ENCODE results near the gene PHKB. TPM values are rescaled to one million over a fixed set of nuclear protein-coding genes. Genes with fewer than 3 reads are reported as not detected.

Gene PHKB
- total RNA-seq, 1 donor from 2014 or later: 65.7 TPM

DNA sequence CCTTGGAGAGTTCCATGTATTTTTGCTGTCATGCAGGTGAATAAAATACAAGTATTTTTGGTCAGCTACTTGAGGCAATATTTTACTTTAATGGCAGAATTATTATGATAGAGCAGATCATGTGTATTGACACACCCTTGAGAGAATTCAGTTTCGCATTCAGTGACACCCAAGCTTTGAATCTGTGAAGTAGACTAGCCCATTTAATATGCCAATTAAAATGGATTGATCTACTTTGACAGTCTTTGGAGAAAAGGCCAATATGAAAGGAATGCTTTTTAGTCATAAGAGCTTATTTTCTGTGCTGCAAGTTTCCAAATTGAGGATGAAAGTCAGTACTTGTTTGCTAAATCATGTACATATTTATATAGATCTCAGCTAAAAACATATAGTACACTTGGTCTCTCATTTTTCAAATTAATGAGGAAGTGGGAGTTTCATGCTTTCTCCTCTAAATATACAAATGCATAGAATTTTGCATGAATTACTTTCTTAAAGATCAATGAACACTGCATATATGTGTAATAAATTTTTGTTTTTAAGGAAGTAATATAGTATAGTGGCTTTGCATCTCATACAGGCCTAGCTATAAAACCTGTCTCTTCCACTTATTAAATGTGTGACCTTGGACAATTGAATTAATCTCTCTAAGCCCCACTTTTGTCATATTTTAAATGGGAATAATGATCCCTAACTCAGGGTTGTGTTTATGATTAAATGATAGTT is 161.5 kb downstream of the PHKB start:
- no peak for DNase-seq (ENCODE audit: low read depth in 2 of 2)

DNA sequence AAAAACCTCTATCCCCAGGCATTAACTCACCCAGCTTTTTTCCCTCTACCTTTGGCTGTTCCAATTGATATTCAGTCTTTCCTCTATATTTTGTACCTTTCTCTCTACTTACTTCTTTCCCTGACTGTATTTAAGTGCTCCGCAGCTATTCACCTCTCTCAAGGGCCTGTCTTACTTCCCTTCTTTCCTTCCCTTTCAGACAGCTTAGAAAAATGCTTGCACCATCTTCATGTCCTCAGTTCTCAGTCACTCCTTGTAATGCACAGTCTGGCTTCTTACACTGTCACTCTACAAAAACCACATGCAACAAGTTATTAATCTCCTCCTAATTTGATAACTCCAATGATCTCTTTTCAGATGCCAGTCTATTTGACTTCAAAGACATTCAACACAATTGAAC is 163.4 kb downstream of the PHKB start:
- no peak for DNase-seq (ENCODE audit: low read depth in 2 of 2)

DNA sequence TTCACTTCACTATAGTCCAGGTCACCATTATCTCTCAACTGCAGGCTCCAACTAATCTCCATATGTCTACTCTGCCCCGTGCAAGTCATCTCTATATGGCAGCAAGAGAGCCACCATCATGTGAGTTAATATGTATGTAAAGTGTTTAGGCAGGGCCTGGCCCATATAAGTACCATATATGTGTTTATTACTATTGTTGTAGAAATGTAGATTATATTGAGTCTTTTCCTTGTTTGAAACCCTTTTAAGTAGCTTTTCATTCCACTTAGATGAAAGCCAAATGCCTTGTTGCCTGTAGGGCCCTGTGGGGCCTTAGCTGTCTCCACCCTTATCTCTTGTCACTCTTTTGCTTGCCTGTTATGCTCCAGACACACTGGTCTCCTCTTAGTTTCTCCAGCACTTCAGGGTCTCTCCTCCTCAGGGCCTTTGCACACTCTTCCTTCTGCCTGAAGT is 164.0 kb downstream of the PHKB start:
- DNase-seq (ENCODE audit: low read depth in 2 of 2): no peak

DNA sequence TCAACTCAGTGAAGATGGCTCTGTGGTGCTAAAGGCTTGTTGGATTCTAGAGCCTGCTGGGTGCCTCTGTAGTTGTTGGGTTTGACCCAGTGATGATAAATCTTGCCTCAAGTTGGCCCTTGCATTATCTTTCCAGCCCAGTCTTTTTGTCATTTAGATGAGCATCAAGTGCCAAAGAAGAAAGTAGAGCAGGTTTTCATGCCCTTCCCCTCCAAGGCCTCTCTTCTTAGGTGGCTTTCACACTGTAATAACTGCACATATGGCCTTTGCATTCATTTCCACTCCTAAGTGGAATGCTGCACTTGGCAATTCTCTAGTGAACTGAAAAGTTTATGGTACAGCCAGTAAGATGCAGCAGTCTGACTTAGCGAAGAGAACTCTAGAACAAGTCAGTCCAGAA is 165.1 kb downstream of the PHKB start:
- no peak for DNase-seq (ENCODE audit: low read depth in 2 of 2)

DNA sequence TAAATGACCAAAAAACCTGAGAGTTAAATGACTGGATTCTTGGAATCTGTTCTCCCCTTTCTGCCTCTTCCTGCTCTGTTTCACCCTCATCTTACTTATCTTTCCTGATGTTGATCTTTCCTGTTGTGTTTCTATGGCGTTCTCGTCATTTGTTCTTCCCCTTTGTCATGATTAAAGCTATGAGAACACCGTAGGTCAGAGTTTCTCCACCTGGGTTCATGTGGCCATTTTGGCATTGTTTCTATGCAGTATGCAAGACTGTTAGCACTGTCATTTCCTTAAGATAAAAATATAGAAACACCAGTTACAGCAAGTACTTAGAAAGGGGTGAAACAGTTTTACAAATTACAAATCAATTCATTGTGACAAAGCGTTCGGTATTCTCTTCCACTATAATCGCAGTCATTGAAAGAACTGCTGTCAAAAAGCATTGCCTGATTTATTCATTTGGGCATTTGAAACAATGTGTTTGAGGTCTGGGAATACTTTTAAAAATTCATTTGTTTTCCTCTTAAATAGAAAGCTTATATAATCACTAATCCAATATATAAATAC is 166.0 kb downstream of the PHKB start:
- DNase-seq (ENCODE audit: low read depth in 2 of 2): peak; percentile 51 to 57

DNA sequence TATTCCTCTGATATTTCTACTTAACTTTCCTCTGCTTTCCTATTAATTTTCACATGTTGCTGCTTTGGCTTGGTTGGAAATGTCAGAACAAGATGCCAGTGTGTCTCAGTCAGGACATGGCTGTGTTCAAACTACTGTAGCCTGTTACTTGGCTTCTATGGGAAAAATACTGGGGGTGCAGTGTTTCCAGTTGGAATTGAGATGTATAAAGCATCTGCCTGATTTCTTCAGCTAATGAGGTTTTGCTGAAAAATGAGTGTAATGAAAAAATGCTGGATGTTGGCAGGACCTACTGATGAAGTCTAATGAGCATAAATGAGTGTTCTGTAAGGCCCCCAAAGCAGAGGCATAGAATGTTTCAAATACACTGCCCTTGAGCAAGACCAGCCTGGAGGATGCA is 166.6 kb downstream of the PHKB start:
- no peak for DNase-seq (ENCODE audit: low read depth in 2 of 2)

DNA sequence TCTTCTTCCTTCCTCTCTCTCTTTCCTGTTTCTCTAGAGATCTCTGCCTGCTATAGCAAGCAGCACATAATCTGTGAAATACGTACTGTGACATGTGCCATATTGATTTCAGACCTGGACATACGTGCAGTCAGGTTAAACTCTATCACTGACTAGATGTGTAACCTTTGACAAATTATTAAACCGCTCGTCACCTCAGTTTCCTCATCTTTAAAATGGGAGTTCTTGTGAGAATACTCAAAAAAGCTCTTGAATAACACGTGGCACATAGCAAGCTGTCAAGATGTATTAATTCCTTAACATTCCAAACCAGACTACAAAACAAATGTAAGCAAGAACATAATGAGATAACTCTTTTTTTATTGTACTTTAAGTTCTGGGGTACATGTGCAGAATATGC is 170.0 kb downstream of the PHKB start:
- DNase-seq (ENCODE audit: low read depth in 2 of 2): no peak

DNA sequence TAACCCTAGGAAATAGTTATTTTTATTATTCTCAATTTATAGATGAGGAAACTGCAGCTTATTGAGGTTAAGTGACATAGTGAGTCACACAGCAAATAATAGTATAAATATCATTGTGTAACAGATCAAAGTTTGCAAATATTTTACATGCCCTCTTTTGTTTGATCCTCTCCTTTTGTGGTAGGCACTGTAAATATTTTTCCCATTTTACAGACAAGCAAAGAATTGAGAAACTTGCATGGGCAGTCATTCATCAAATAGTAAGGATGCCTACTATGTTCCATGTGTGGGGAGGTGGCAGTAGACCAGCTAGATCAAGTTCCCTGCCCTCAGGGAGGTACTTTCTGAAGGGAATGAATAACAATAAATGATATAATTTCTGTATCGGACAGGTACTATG is 173.0 kb downstream of the PHKB start:
- DNase-seq (ENCODE audit: low read depth in 2 of 2): no peak

DNA sequence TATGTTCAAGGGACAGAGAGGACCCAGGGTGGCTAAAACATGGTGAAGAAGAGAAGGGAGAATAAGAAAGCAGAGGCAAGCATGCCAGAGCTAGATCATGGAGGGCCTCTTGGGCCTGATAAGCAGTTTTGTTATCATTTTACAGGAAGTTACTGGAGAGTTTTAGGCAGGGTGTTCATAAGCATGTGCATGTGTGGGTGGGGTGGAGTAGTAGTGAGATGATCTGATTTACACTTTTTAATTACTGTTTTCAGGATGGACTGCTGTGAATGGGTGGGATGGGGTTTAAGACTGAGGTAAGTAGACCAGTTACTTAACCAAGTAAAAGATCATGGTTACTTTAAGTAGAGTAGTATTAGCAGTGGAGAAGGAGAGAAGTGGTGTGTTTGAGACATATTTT is 173.6 kb downstream of the PHKB start:
- no peak for DNase-seq (ENCODE audit: low read depth in 2 of 2)

DNA sequence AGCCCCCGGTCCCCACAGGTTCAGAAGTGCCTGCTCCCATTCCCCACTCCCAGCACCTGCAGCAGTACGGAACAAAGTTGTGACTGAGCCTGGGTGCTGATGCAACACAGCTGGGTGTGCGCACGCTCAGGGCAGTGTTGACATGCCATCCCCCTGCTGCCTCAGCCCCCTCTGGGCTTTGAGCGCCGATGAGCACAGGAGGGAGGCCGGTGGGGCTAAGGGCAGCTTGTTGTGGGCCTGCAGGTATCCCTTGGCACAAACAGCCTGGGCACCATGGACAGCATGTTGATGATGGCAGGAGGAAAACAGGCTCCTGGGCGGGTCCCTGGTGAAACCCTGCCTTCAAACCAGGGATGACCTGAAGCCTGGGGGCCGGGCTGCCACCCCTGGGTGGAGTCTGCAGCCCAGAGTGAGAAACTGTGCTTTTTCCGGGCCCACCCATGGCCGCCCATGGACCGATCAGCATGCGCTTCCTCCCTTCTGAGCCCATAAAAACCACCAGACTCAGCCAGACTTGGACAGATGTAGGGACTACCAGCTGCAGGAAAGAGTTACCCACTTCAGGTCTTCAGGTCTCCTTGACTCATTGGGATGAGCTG is 175.5 kb downstream of the PHKB start:
- DNase-seq (ENCODE audit: low read depth in 2 of 2): no peak

DNA sequence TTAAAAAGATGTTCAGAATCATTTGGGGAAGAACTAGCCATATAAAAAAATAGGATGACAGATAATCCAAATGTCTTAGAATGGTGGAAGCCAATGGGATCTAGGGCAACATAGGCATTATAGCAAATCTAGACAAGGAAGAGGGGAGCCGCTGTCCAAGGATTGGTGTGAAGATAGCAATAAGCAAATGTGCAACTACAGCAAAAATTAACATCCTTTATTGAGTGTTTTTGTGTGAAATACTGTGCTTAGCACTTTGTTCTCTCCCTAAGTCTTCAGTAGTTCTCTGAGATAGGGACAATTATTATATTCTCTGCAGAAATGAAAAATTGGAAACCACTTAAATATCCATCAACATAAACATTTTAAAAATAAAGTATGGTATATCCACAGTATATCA is 177.0 kb downstream of the PHKB start:
- no peak for DNase-seq (ENCODE audit: low read depth in 2 of 2)

DNA sequence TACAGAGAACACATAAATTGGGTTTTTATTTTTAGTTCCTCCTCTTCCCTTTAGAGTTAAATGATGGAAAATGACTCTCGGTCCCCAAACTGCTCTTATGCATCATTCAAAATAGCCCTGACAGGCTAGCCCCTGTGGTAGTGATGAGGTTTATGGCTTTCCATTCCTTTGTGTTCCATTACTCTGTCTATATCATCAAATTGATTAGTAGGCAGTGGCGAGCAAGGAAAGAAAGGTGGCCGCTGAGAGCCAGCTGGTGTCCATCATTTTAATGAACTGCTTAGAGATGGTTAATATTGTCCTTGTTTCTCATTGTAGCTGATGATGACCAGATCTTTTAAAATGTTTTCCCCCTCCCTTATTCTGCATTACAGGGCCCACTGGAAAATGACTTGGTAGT is 179.5 kb downstream of the PHKB start:
- DNase-seq (ENCODE audit: low read depth in 2 of 2): no peak

DNA sequence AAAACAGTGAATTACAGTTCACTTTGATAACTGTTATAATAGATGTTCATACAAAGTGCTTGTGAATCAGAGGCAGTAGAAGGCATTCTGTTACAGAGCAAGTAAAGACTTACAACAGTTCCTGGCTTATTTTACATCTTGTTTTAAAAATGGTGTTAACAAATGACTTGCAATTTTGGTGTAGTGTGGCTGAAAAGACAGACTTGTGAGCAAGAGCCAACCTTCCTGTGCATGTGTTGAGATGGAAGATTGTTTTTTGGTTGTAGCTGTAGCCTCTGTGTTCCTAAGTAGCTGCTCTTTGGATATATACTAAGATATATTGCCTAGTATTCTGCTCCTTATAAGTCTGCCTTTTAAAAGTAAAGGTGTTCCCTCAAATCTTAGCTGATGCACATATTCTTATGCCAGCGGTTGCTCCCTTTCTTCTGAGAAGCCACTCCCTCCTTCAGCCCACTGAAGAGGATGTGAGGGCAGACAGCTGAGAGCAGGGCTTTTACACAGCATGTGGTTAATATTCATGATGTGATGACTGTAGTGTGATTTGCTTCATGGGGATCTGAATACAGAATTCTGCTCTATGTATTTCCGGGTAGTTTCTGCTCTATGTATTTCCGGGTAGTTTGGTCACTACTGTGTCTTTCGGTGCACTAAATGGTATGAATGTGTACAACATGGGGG is 182.3 kb downstream of the PHKB start:
- no peak for DNase-seq (ENCODE audit: low read depth in 2 of 2)

DNA sequence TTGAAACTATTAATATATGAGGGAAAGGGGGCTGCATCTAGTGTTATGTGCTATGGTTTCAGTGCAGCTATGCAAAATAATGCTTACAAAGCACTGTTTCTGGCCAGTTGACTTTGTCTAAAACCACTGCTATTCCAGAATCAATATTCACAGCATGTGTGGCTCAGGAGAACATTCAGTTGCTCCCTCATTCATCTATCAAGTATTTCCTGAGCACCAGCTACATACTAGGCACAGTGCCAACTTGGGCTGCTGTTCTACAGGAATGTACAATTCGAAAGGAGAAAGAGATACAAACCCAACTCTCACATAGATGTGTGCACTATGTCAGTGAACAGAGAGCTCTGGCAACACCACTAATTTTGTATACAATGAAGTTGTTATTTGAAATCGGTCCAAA is 183.0 kb downstream of the PHKB start:
- DNase-seq (ENCODE audit: low read depth in 2 of 2): peak; percentile 91 to 97

DNA sequence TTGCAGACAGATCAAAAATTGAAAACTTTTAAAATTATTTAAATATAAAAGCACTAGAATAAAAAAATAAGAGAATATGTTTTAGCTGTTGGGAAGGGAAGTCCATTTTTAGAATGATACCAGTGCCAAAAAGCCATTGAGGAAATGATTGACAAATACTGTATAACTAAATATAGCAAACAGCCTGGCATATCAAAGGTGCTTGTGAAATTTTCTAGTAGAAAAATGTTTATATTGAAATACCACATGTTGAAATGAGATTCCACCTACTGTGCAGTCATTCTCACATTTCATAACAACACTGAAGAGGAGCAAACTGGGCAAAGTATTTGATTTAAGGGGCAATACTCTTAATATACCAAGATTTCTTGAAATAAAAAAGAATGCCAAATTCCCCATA is 183.5 kb downstream of the PHKB start:
- peak; percentile 15 to 80 for DNase-seq (ENCODE audit: low read depth in 2 of 2)

DNA sequence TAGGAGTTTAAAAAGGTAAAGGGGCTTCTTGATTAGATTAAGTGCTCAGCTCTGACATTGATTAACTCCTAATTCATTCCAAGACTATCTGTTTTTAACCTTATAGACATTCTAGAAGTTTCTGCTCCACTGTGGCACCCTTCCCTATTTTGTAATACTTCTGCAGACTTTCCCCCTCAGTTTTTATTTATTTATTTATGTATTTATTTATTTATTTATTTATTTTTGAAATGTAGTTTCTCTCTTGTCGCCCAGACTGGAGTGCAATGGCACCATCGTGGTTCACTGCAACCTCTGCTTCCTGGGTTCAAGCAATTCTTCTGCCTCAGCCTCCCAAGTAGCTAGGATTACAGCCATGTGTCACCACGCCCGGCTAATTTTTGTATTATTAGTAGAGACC is 185.8 kb downstream of the PHKB start:
- no peak for DNase-seq (ENCODE audit: low read depth in 2 of 2)

DNA sequence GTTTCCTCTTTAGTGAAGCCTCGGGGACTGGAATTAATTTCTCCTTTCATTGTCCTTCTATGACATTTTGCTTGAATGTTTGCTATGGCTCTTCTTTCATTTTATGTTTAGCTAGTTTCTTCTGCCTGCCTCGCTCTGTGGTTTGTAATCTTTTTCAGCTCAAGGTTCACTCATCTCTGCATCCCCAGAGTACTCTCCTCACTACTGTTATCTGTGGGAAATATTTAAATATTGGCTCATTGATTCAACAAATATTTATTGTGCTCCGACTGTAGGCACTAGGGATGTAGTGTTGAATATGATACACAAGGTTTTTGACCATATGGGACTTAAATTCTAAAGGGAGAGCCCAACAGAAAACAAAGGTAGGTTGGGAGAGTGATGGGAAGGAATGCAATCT is 195.9 kb downstream of the PHKB start:
- no peak for DNase-seq (ENCODE audit: low read depth in 2 of 2)

DNA sequence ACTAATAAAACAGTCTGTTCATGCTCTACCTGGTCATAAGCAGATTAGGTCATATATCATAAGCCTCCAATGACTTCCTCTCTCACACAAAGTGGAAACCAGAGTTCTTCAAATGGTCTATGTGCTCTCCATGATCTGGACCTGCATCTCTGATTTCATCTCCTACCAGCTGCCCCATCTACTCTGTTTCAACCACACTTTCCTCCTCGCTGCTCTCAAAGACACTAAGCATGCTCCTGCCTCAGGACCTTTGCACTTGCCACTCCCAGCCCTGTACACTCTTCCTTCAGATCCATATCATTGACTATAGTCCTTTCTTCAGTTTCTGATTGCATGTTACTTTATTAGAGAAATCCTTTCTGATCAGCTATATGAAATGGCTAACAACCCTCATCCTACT is 196.8 kb downstream of the PHKB start:
- no peak for DNase-seq (ENCODE audit: low read depth in 2 of 2)

DNA sequence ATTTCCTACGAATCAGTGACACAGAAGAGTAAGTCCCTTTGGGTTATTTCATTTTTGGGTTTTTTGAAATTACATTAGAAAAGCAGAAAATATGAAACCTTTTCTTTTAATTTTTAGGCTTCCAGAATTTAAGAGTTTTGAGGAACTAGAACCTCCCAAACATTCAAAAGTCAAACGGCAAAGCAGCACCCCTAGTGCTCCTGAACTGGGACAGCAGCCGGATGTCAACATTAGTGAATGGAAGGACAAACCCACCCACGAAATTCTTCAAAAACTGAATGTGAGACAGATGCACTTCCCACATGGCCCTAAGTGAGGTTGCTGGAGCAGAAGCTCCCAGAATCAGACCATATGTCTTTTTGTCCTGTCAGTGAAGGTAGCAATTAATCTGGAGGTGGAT is 199.4 kb downstream of the PHKB start:
- DNase-seq (ENCODE audit: low read depth in 2 of 2): no peak

DNA sequence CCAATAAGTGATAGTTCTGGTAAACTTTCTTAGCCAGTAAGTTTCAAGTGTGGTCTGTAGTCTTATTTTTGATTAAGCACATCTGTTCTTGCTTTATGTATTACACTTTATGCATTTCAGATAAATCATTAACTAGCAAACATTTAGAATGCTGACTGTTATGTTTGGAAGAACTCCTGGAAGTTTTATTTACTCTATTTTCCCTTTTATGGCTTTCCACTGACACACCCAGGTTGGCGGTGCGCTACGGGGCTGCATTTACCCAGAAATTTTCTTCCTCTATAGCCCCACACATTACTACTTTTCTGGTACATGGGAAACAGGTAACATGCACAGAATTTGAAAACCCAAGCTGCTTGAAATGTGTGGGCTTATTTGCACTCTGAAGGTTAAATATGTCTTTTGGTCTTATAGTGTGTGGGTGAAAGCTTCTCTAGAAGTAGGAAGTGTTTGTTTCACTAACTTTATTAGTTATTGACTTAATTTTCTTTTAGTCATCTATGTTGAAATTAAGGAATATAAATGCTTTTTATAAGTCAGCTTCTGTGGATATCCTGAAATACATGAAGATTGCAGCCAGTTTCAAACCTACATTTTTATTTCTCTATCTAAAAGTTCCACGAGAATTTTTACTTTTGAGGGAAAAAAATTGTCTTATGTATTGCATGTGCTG is 203.7 kb downstream of the PHKB start:
- DNase-seq (ENCODE audit: low read depth in 2 of 2): no peak

DNA sequence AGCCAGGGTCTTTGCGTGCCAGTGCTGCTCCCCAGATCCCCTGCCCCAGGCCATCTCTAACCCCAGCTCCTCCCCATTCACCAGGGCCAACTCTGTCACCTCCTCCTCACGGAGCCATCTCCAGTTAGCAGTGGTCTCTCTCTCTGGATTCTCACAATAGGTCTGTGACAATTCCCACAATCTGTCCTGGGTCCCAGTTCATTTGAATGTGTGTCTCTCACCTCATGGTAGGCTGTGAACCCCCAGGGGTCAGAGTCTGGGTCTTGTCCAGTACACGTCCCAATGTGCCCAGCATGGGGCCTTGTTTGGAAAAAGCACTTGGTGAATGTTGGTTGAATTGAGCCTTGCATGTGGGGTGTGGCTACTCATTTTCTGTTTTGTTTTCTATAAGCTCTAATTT is 205.3 kb downstream of the PHKB start:
- no peak for DNase-seq (ENCODE audit: low read depth in 2 of 2)

DNA sequence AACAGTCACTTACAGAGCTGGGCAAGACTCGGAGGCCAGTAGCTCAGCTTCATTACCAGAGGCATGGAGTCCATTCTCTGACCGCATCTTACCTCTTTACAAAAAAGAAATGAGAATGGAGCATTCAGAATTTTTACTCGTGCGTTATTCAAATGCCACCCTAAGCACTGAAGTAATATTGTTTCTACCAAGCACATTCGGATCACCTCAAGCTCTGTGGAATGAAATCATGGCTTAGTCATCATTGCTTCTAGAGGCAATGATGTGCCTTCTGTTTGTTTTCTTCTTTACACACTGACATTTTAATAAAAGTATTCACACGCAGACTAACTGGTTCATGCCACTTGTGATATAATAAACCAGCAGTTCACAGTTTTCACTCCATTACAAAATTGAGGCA is 206.8 kb downstream of the PHKB start:
- no peak for DNase-seq (ENCODE audit: low read depth in 2 of 2)

Data from lung microvascular endothelial cell (primary cell).